OCI-LY1 (cell line): ENCODE measurements around the gene FBRS.

Experiments
- H2AFZ ChIP-seq: fragments of 200-600 bp; sonication (generic), shearing (Covaris generic); 2 replicates; pipeline ENCODE4 v1.6.0; 2014; ENCODE audit warnings: antibody characterized with exemption, mild to moderate bottlenecking, low read length
- H3F3A ChIP-seq: fragments of 200-600 bp; sonication (generic), shearing (Covaris generic); 2 replicates; pipeline ENCODE4 v1.6.0; 2014; ENCODE audit warnings: mild to moderate bottlenecking, antibody characterized with exemption, low read length, moderate library complexity; ENCODE audit not compliant: insufficient read depth
- H3K27ac ChIP-seq: fragments of 200-600 bp; sonication (generic); 2 replicates; pipeline ENCODE4 v1.5.1; 2014; ENCODE audit warnings: low read length, mixed run types, mild to moderate bottlenecking, low read depth; ENCODE audit not compliant: poor library complexity, severe bottlenecking
- H3K27me3 ChIP-seq: fragments of 200-600 bp; sonication (generic); 2 replicates; pipeline ENCODE4 v1.6.0; 2014; ENCODE audit warnings: antibody characterized with exemption, mild to moderate bottlenecking, low read length, moderate library complexity; ENCODE audit not compliant: insufficient read depth
- H3K36me3 ChIP-seq: fragments of 200-600 bp; sonication (generic); 2 replicates; pipeline ENCODE4 v1.6.1; 2014; ENCODE audit warnings: mild to moderate bottlenecking, antibody characterized with exemption, low read length, moderate library complexity, mixed read lengths; ENCODE audit not compliant: insufficient read depth
- H3K4me1 ChIP-seq: fragments of 200-600 bp; sonication (generic); 2 replicates; pipeline ENCODE4 v1.5.1; 2014; ENCODE audit warnings: mild to moderate bottlenecking, low read length, moderate library complexity; ENCODE audit not compliant: insufficient read depth, severe bottlenecking
- H3K4me2 ChIP-seq: fragments of 200-600 bp; sonication (generic), shearing (Covaris generic); 2 replicates; pipeline ENCODE4 v1.6.1; 2014; ENCODE audit warnings: low read length
- H3K4me3 ChIP-seq: fragments of 200-600 bp; sonication (generic); 2 replicates; pipeline ENCODE4 v1.5.1; 2014; ENCODE audit warnings: low read length, low read depth, mild to moderate bottlenecking, mixed read lengths; ENCODE audit not compliant: poor library complexity, severe bottlenecking
- H3K79me2 ChIP-seq: fragments of 200-600 bp; shearing (Covaris generic); 2 replicates; pipeline ENCODE4 v1.6.1; 2016; ENCODE audit warnings: mixed run types, low read length, mixed read lengths; ENCODE audit not compliant: insufficient read depth
- H3K9ac ChIP-seq: fragments of 200-600 bp; sonication (generic), shearing (Covaris generic); 2 replicates; pipeline ENCODE4 v1.6.1; 2014; ENCODE audit warnings: mild to moderate bottlenecking, low read length, mixed read lengths
- H3K9me2 ChIP-seq: fragments of 200-600 bp; sonication (generic), shearing (Covaris generic); 2 replicates; pipeline ENCODE4 v1.6.1; 2014; ENCODE audit warnings: low read depth, mild to moderate bottlenecking, low read length, mixed read lengths
- H3K9me3 ChIP-seq: fragments of 200-600 bp; shearing (Covaris generic); 2 replicates; pipeline ENCODE4 v1.6.1; 2014; ENCODE audit warnings: low read length, mixed read lengths
- H4K20me1 ChIP-seq: fragments of 200-600 bp; sonication (generic), shearing (Covaris generic); 2 replicates; pipeline ENCODE4 v1.6.0; 2016; ENCODE audit warnings: mild to moderate bottlenecking, low read length; ENCODE audit not compliant: insufficient read depth
- EZH2 ChIP-seq: fragments of 200-600 bp; sonication (generic), shearing (Covaris generic); IDR thresholded peaks from 2 replicates; pipeline ENCODE4 v1.8.0; 2017; ENCODE audit warnings: borderline replicate concordance, mixed run types, mild to moderate bottlenecking, antibody characterized with exemption, low read length, moderate library complexity, mixed read lengths
- TF ChIP-seq, protein P1 (sequence below): fragments of 200-600 bp; sonication (generic), shearing (Covaris generic); IDR thresholded peaks from 2 replicates; pipeline ENCODE4 v1.5.1; 2017; ENCODE audit warnings: mild to moderate bottlenecking, antibody characterized with exemption, low read length, moderate library complexity, mixed read lengths

FBRS gene

DNA sequence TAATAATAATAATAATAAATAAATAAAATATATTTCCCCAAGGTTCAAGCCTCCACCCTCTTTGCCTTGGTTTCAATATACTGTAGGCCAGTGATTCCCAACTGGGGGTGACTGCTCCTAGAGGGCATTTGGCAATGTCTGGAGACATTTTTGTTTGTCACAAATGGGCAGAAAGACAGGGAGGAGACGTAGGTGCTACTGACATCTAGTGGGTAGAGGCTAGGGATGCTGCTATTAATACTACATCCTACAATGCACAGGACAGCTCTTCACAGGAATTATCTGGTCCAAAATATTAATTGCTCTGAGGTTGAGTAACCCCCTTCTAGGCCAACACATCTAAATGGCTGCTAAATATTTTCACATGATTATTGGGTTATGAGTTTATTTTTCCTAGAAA lies 20.3 kb upstream of the FBRS start:
- H3K27ac ChIP-seq = no peak overlapping the region

DNA sequence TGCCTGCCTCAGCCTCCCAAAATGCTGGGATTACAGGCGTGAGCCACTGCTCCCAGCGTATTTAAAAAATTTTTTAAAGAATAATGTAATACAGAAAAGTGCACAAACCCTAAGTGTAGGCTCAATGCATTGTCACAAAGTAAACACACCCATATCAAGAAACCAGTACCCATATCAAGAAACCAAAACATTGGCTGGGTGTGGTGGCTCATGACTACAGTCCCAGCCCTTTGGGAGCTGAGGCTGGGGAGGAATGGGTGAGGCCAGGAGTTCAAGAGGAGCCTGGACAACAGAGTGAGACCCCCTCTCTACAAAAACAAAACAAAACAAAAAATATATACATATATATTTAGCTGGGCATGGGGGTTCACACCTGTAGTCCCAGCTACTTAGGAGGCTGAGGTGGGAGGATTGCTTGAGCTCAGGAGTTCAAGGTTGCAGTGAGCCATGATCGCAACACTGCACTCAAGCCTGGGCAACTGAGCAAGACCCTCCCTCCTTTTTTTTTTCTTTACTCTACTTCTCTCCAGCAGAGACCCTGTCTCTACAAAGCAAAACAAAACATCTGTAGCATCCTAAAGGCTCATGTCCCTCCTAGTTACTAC lies 16.8 kb upstream of the FBRS start:
- Histone ChIP-seq H3K27me3 (no peaks in the 10 kb centered on the region), H3K4me1 (no peaks in the 10 kb centered on the region), H3K4me3 (no peak overlapping the region), H2AFZ (no peak overlapping the region), H3K9me2 (no peaks in the 10 kb centered on the region), H3K36me3 (no peaks in the 10 kb centered on the region), H3K9me3 (no peaks in the 10 kb centered on the region), H3K9ac (no peak overlapping the region), H3K79me2 (no peaks in the 10 kb centered on the region), H3K4me2 (no peak overlapping the region), H3K27ac (no peak overlapping the region), H3F3A (no peaks in the 10 kb centered on the region), H4K20me1 (no peaks in the 10 kb centered on the region)
- no peak for TF ChIP-seq EZH2
- TF ChIP-seq, protein P1, sequence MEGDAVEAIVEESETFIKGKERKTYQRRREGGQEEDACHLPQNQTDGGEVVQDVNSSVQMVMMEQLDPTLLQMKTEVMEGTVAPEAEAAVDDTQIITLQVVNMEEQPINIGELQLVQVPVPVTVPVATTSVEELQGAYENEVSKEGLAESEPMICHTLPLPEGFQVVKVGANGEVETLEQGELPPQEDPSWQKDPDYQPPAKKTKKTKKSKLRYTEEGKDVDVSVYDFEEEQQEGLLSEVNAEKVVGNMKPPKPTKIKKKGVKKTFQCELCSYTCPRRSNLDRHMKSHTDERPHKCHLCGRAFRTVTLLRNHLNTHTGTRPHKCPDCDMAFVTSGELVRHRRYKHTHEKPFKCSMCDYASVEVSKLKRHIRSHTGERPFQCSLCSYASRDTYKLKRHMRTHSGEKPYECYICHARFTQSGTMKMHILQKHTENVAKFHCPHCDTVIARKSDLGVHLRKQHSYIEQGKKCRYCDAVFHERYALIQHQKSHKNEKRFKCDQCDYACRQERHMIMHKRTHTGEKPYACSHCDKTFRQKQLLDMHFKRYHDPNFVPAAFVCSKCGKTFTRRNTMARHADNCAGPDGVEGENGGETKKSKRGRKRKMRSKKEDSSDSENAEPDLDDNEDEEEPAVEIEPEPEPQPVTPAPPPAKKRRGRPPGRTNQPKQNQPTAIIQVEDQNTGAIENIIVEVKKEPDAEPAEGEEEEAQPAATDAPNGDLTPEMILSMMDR = no peak

More for the DNA sequence above, 20.3 kb upstream of the FBRS start:
- Histone ChIP-seq H3K27me3 (no peaks in the 10 kb centered on the region), H3K9me3 (no peaks in the 10 kb centered on the region), H3K79me2 (no peaks in the 10 kb centered on the region), H4K20me1 (no peaks in the 10 kb centered on the region), H2AFZ (no peak overlapping the region), H3K9me2 (no peaks in the 10 kb centered on the region), H3K4me2 (no peak overlapping the region), H3K4me1 (peaks cover 20% of the 10 kb centered on the region), H3K9ac (no peak overlapping the region), H3K36me3 (no peaks in the 10 kb centered on the region), H3K4me3 (no peak overlapping the region), H3F3A (no peaks in the 10 kb centered on the region)
- TF ChIP-seq, protein P1 = peak; percentile 64
- TF ChIP-seq EZH2 = no peak

DNA sequence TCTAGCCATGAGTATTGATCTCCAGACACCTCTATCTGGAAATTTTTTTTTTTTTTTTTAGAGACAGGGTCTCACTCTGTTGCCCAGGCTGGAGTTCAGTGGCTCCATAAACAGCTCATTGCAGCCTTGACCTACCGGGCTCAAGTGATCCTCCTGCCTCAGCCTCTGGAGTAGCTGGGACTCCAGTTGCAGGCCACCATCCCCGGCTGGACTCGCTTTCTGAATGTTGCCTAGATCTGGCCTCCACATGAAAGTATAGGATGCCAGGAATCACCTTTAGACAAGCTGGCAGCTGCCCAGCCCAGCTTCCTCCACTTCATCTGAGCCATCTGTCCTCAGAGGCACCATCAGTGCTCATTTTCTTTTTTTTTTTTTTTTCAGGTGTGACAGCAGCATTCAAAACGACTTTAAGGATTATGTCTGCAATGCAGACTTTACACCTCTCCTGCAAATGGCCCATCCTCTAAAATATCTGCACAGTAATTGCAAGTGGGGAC lies 13.8 kb upstream of the FBRS start:
- Histone ChIP-seq H3K79me2 (no peaks in the 10 kb centered on the region), H3K4me1 (no peaks in the 10 kb centered on the region), H2AFZ (no peak overlapping the region), H3F3A (no peaks in the 10 kb centered on the region), H4K20me1 (no peaks in the 10 kb centered on the region), H3K27me3 (no peaks in the 10 kb centered on the region), H3K27ac (no peak overlapping the region), H3K9ac (no peak overlapping the region), H3K4me2 (no peak overlapping the region), H3K9me3 (no peaks in the 10 kb centered on the region), H3K36me3 (no peaks in the 10 kb centered on the region), H3K9me2 (no peaks in the 10 kb centered on the region), H3K4me3 (no peak overlapping the region)
- TF ChIP-seq, protein P1 = no peak
- TF ChIP-seq EZH2 = no peak
